Ovary (tissue), 3 donors: ENCODE measurements around the gene POU2AF3.
"Not testable (repeated sequence)": the region's sequence is repeated elsewhere in the genome, so short reads cannot be mapped to it uniquely, and the experiment has no call there.

Source experiments
- POLR2A ChIP-seq: fragments of 450-650 bp; IDR thresholded peaks from one replicate; pipeline ENCODE4 v1.6.1; 2017; ENCODE audit warnings: antibody characterized with exemption, mild to moderate bottlenecking, moderate library complexity
- TF ChIP-seq, protein P1 (sequence below), 3 donors: fragments of 450-650 bp in 2 of 3; fragments of 200-600 bp in 1 of 3; IDR thresholded peaks; one replicate each; pipeline versions ENCODE4 v1.5.1 to v1.8.0; 2016 to 2022; ENCODE audit warnings: antibody characterized with exemption in 3 of 3, mild to moderate bottlenecking in 1 of 3
- donor health status: DM: no; HTN: no; CAD: no.

GRCh38 chr11:111268303-111268702, 30.0 kb upstream of the POU2AF3 start:
- TF ChIP-seq, protein P1, sequence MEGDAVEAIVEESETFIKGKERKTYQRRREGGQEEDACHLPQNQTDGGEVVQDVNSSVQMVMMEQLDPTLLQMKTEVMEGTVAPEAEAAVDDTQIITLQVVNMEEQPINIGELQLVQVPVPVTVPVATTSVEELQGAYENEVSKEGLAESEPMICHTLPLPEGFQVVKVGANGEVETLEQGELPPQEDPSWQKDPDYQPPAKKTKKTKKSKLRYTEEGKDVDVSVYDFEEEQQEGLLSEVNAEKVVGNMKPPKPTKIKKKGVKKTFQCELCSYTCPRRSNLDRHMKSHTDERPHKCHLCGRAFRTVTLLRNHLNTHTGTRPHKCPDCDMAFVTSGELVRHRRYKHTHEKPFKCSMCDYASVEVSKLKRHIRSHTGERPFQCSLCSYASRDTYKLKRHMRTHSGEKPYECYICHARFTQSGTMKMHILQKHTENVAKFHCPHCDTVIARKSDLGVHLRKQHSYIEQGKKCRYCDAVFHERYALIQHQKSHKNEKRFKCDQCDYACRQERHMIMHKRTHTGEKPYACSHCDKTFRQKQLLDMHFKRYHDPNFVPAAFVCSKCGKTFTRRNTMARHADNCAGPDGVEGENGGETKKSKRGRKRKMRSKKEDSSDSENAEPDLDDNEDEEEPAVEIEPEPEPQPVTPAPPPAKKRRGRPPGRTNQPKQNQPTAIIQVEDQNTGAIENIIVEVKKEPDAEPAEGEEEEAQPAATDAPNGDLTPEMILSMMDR (IDR thresholded peaks at IDR 0.05): not testable (repeated sequence)
- TF ChIP-seq POLR2A: not testable (repeated sequence)
